ENCODE data around the gene GSTM5. TPM values are rescaled to one million over a fixed set of nuclear protein-coding genes. Genes with fewer than 3 reads are reported as not detected.
"Not testable (repeated sequence)": the region's sequence is repeated elsewhere in the genome, so short reads cannot be mapped to it uniquely, and the experiment has no call there.

Gene GSTM5
- polyA plus RNA-seq, 3 donors: not detected

- peak overlapping the region in 1 of 7 donors; percentile 54 for H3K27ac Mint-ChIP-seq
- TF ChIP-seq, protein P1, sequence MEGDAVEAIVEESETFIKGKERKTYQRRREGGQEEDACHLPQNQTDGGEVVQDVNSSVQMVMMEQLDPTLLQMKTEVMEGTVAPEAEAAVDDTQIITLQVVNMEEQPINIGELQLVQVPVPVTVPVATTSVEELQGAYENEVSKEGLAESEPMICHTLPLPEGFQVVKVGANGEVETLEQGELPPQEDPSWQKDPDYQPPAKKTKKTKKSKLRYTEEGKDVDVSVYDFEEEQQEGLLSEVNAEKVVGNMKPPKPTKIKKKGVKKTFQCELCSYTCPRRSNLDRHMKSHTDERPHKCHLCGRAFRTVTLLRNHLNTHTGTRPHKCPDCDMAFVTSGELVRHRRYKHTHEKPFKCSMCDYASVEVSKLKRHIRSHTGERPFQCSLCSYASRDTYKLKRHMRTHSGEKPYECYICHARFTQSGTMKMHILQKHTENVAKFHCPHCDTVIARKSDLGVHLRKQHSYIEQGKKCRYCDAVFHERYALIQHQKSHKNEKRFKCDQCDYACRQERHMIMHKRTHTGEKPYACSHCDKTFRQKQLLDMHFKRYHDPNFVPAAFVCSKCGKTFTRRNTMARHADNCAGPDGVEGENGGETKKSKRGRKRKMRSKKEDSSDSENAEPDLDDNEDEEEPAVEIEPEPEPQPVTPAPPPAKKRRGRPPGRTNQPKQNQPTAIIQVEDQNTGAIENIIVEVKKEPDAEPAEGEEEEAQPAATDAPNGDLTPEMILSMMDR (IDR thresholded peaks at IDR 0.05): no peak
- H3K27me3 Mint-ChIP-seq (ENCODE audit: low read depth in 3 of 3): peaks cover 0 to 2% (median 0%) of the 10 kb centered on the region in 3 donors
- no peak overlapping the region for H3K4me3 Mint-ChIP-seq
- Histone ChIP-seq H3K36me3 (replicated peaks in 1 of 2; ENCODE audit: control insufficient read depth in 1 of 2, insufficient read depth in 2 of 2, low read length in 2 of 2) (no peaks in the 10 kb centered on the region), H3K4me2 (replicated peaks; ENCODE audit: extremely low read depth, low read length, poor library complexity, severe bottlenecking) (no peak overlapping the region), H3K9me3 (replicated peaks in 1 of 2; ENCODE audit: control insufficient read depth in 1 of 2, insufficient read depth in 1 of 2, low read length in 2 of 2) (peaks cover 32 to 34% of the 10 kb centered on the region in 2 donors), H2AFZ (ENCODE audit: insufficient read depth, low read depth, low read length, poor library complexity, severe bottlenecking) (no peak overlapping the region), H3K4me1 (ENCODE audit: control insufficient read depth in 1 of 2, insufficient read depth in 2 of 2, low read length in 2 of 2) (peaks cover 0 to 2% of the 10 kb centered on the region in 2 donors), H3K9ac (ENCODE audit: insufficient read depth, low read length, poor library complexity, severe bottlenecking) (no peak overlapping the region), H3K4me3 (replicated peaks in 1 of 3; ENCODE audit: low read depth in 2 of 3, low read length in 3 of 3) (no peak overlapping the region), H3K79me2 (ENCODE audit: insufficient read depth, low read length) (no peaks in the 10 kb centered on the region), H4K20me1 (ENCODE audit: insufficient read depth, low read length) (no peaks in the 10 kb centered on the region), H3K27me3 (ENCODE audit: control insufficient read depth in 2 of 2, insufficient read depth in 2 of 2, low read length in 2 of 2) (no peaks in the 10 kb centered on the region), H3K27ac (ENCODE audit: low read depth in 1 of 2, low read length in 2 of 2) (no peak overlapping the region)
- H3K36me3 Mint-ChIP-seq: peaks cover 0 to 8% of the 10 kb centered on the region in 2 donors
- WGBS (ENCODE audit: insufficient coverage): 80% methylated on average over 8 of the region's 8 CpGs
- H3K4me1 Mint-ChIP-seq: peaks cover 8% of the 10 kb centered on the region
- intact Hi-C loops (cut with micrococcal nuclease): no loop called here
- no peak for DNase-seq
- peaks cover 33 to 49% (median 40%) of the 10 kb centered on the region in 7 donors for H3K9me3 Mint-ChIP-seq
Measured at GRCh38 chr1:109704173-109704572, 7.9 kb upstream of the GSTM5 start.

DNA sequence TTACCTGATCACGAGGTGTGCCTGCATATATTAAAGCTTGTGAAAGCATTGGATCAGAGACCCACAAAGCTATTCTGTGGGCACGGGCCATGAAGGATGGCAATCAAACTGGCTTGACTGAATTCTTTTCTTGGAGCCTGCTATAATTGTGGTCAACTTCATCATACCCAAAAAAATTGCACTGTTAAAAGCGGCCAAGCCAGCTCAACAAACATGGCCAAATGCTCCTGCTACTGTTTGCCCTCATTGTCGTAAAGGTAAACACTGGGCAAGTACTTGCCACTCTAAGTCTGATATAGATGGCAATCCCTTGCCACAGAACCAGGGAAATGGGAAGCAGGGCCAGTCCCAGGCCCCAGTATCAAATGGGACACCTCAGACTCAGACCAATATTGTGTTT lies 6.6 kb upstream of the GSTM5 start:
- H3K4me1 ChIP-seq (ENCODE audit: control insufficient read depth in 1 of 2, insufficient read depth in 2 of 2, low read length in 2 of 2): peaks cover 0 to 2% of the 10 kb centered on the region in 2 donors
- H3K36me3 ChIP-seq (replicated peaks in 1 of 2; ENCODE audit: control insufficient read depth in 1 of 2, insufficient read depth in 2 of 2, low read length in 2 of 2): no peaks in the 10 kb centered on the region
- WGBS (ENCODE audit: insufficient coverage): 98% methylated on average over 4 of the region's 4 CpGs
- Mint-ChIP-seq H3K27ac (no peak overlapping the region), H3K27me3 (ENCODE audit: low read depth in 3 of 3) (peaks cover 0 to 2% (median 0%) of the 10 kb centered on the region in 3 donors), H3K4me3 (no peak overlapping the region), H3K9me3 (peaks cover 38 to 58% (median 47%) of the 10 kb centered on the region in 7 donors), H3K4me1 (peaks cover 8% of the 10 kb centered on the region), H3K36me3 (peaks cover 0 to 11% of the 10 kb centered on the region in 2 donors)
- no peaks in the 10 kb centered on the region for H4K20me1 ChIP-seq (ENCODE audit: insufficient read depth, low read length)
- H3K4me3 ChIP-seq (replicated peaks in 1 of 3; ENCODE audit: low read depth in 2 of 3, low read length in 3 of 3): no peak overlapping the region
- peaks cover 41 to 42% of the 10 kb centered on the region in 2 donors for H3K9me3 ChIP-seq (replicated peaks in 1 of 2; ENCODE audit: control insufficient read depth in 1 of 2, insufficient read depth in 1 of 2, low read length in 2 of 2)
- H3K79me2 ChIP-seq (ENCODE audit: insufficient read depth, low read length): no peaks in the 10 kb centered on the region
- H3K27me3 ChIP-seq (ENCODE audit: control insufficient read depth in 2 of 2, insufficient read depth in 2 of 2, low read length in 2 of 2): no peaks in the 10 kb centered on the region
- TF ChIP-seq, protein P1 (IDR thresholded peaks at IDR 0.05): no peak
- H3K4me2 ChIP-seq (replicated peaks; ENCODE audit: extremely low read depth, low read length, poor library complexity, severe bottlenecking): no peak overlapping the region
- H2AFZ ChIP-seq (ENCODE audit: insufficient read depth, low read depth, low read length, poor library complexity, severe bottlenecking): no peak overlapping the region
- intact Hi-C loops (cut with micrococcal nuclease): no loop called here
- no peak for DNase-seq
- H3K27ac ChIP-seq (ENCODE audit: low read depth in 1 of 2, low read length in 2 of 2): no peak overlapping the region
- H3K9ac ChIP-seq (ENCODE audit: insufficient read depth, low read length, poor library complexity, severe bottlenecking): no peak overlapping the region

DNA sequence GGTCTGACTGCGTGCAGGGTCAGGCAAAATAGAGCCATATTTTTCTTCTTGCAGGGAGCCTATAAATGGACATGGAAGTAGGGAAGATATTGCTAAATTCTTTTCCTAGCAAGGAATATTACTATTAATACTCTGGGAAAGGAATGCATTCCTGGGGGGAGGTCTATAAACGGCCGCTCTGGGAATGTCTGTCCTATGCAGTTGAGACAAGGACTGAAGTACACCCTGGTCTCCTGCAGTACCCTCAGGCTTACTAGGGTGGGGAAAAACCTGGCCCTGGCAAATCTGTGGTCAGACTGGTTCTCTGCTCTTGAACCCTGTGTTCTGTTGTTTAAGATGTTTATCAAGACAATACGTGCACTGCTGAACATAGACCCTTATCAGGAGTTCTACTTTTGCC lies 3.1 kb upstream of the GSTM5 start:
- H3K27me3 Mint-ChIP-seq (ENCODE audit: low read depth in 3 of 3): peaks cover 3 to 13% (median 10%) of the 10 kb centered on the region in 3 donors
- 50% methylated on average over 2 of the region's 4 CpGs for WGBS (ENCODE audit: insufficient coverage)

More for the DNA sequence above, 3.1 kb upstream of the GSTM5 start:
- H3K27ac ChIP-seq (ENCODE audit: low read depth in 1 of 2, low read length in 2 of 2); H3K36me3 ChIP-seq (replicated peaks in 1 of 2; ENCODE audit: control insufficient read depth in 1 of 2, insufficient read depth in 2 of 2, low read length in 2 of 2); DNase-seq; H2AFZ ChIP-seq (ENCODE audit: insufficient read depth, low read depth, low read length, poor library complexity, severe bottlenecking); H3K4me2 ChIP-seq (replicated peaks; ENCODE audit: extremely low read depth, low read length, poor library complexity, severe bottlenecking); H3K4me3 ChIP-seq (replicated peaks in 1 of 3; ENCODE audit: low read depth in 2 of 3, low read length in 3 of 3); H3K4me3 Mint-ChIP-seq; H4K20me1 ChIP-seq (ENCODE audit: insufficient read depth, low read length); H3K79me2 ChIP-seq (ENCODE audit: insufficient read depth, low read length); H3K9ac ChIP-seq (ENCODE audit: insufficient read depth, low read length, poor library complexity, severe bottlenecking); H3K27ac Mint-ChIP-seq; intact Hi-C loops (cut with micrococcal nuclease): not testable (repeated sequence)
- Mint-ChIP-seq H3K4me1 (peaks cover 15% of the 10 kb centered on the region), H3K36me3 (peaks cover 0 to 11% of the 10 kb centered on the region in 2 donors), H3K9me3 (peaks cover 28 to 46% (median 34%) of the 10 kb centered on the region in 7 donors)
- Histone ChIP-seq H3K9me3 (replicated peaks in 1 of 2; ENCODE audit: control insufficient read depth in 1 of 2, insufficient read depth in 1 of 2, low read length in 2 of 2) (peaks cover 32 to 33% of the 10 kb centered on the region in 2 donors), H3K27me3 (ENCODE audit: control insufficient read depth in 2 of 2, insufficient read depth in 2 of 2, low read length in 2 of 2) (peaks cover 0 to 11% of the 10 kb centered on the region in 2 donors), H3K4me1 (ENCODE audit: control insufficient read depth in 1 of 2, insufficient read depth in 2 of 2, low read length in 2 of 2) (peaks cover 7 to 10% of the 10 kb centered on the region in 2 donors)

Data from CD14-positive monocyte (primary cell).